ENCODE data around the gene ARRDC3.

The ARRDC3 gene

DNA sequence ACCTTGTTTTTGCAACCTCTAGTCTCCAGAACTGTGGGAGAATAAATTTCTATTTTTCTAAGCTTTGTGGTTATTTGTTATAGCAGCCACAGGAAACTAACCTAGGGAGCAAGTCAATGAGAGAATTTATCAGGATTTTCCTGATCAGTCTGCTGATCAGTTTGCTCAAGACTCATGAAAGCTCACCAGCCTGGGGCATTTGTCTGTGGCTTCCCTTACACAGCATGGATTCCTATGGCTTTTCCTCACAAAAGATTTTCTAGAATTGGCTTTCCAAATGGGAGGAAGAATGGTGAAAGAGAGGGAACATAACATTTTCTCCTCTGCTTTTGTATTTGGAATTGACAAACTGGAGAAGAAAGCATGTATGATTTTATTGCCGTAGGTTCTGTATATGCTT is 20.2 kb downstream of the ARRDC3 start:
- H3K27me3 ChIP-seq (ENCODE audit: insufficient read depth, poor library complexity, severe bottlenecking), result no peaks in the 10 kb centered on the region
- no peaks in the 10 kb centered on the region for H3K9me3 ChIP-seq (ENCODE audit: severe bottlenecking)
- H3K36me3 ChIP-seq (ENCODE audit: low read depth), result peaks cover 5% of the 10 kb centered on the region
- peaks cover 3% of the 10 kb centered on the region for H3K4me1 ChIP-seq (ENCODE audit: insufficient read depth, poor library complexity, severe bottlenecking)
- TF ChIP-seq, protein P1, sequence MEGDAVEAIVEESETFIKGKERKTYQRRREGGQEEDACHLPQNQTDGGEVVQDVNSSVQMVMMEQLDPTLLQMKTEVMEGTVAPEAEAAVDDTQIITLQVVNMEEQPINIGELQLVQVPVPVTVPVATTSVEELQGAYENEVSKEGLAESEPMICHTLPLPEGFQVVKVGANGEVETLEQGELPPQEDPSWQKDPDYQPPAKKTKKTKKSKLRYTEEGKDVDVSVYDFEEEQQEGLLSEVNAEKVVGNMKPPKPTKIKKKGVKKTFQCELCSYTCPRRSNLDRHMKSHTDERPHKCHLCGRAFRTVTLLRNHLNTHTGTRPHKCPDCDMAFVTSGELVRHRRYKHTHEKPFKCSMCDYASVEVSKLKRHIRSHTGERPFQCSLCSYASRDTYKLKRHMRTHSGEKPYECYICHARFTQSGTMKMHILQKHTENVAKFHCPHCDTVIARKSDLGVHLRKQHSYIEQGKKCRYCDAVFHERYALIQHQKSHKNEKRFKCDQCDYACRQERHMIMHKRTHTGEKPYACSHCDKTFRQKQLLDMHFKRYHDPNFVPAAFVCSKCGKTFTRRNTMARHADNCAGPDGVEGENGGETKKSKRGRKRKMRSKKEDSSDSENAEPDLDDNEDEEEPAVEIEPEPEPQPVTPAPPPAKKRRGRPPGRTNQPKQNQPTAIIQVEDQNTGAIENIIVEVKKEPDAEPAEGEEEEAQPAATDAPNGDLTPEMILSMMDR (IDR thresholded peaks at IDR 0.05; ENCODE audit: poor library complexity, severe bottlenecking), result no peak
- no peak overlapping the region for H3K27ac ChIP-seq (ENCODE audit: poor library complexity, severe bottlenecking)
- DNase-seq (ENCODE audit: low spot score) (no peak), ATAC-seq (ENCODE audit: low read depth) (no peak)
- H3K4me3 ChIP-seq (ENCODE audit: severe bottlenecking), result no peak overlapping the region

- no peak overlapping the region for H3K27ac ChIP-seq (ENCODE audit: poor library complexity, severe bottlenecking)
- no peak for ATAC-seq (ENCODE audit: low read depth)
- DNase-seq (ENCODE audit: low spot score), result no peak
- no peak overlapping the region for H3K4me3 ChIP-seq (ENCODE audit: severe bottlenecking)
- H3K4me1 ChIP-seq (ENCODE audit: insufficient read depth, poor library complexity, severe bottlenecking), result peaks cover 11% of the 10 kb centered on the region
- no peaks in the 10 kb centered on the region for H3K9me3 ChIP-seq (ENCODE audit: severe bottlenecking)
- no peaks in the 10 kb centered on the region for H3K27me3 ChIP-seq (ENCODE audit: insufficient read depth, poor library complexity, severe bottlenecking)
- TF ChIP-seq, protein P1 (IDR thresholded peaks at IDR 0.05; ENCODE audit: poor library complexity, severe bottlenecking), result no peak
- no peaks in the 10 kb centered on the region for H3K36me3 ChIP-seq (ENCODE audit: low read depth)
These were observed 21.3 kb downstream of the ARRDC3 start for GRCh38 chr5:91361790-91362189.

DNA sequence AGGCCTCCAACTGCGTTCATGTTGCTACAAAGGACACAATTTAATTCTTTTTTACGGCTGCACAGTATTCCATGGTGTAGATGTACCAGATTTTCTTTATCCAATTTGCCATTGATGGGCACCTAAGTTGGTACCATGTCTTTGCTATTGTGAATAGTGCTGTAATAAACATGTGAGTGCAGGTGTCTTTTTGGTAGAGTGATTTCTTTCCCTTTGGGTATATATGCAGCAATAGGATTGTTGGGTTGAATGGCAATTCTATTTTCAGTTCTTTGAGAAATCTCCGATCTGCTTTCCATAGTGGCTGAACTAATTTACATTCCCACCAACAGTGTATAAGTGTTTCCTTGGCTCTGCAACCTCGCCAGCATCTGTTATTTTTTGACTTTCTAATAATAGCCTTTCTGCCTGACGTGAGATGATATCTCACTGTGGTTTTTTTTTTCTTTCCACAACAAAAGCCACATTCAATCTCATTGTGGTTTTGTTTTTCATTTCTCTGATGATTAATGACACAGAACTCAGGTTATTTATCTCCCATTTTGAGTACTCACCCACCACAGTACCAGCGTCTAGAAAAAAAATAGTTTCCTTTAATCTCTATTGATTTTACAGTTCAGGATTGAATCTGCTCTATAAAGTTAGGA is 21.9 kb downstream of the ARRDC3 start:
- Histone ChIP-seq H3K27me3 (ENCODE audit: insufficient read depth, poor library complexity, severe bottlenecking) (no peaks in the 10 kb centered on the region), H3K27ac (ENCODE audit: poor library complexity, severe bottlenecking) (no peak overlapping the region), H3K4me1 (ENCODE audit: insufficient read depth, poor library complexity, severe bottlenecking) (peaks cover 11% of the 10 kb centered on the region), H3K9me3 (ENCODE audit: severe bottlenecking) (no peaks in the 10 kb centered on the region), H3K36me3 (ENCODE audit: low read depth) (no peaks in the 10 kb centered on the region), H3K4me3 (ENCODE audit: severe bottlenecking) (no peak overlapping the region)
- TF ChIP-seq, protein P1 (IDR thresholded peaks at IDR 0.05; ENCODE audit: poor library complexity, severe bottlenecking), result no peak
- no peak for ATAC-seq (ENCODE audit: low read depth)
- no peak for DNase-seq (ENCODE audit: low spot score)

DNA sequence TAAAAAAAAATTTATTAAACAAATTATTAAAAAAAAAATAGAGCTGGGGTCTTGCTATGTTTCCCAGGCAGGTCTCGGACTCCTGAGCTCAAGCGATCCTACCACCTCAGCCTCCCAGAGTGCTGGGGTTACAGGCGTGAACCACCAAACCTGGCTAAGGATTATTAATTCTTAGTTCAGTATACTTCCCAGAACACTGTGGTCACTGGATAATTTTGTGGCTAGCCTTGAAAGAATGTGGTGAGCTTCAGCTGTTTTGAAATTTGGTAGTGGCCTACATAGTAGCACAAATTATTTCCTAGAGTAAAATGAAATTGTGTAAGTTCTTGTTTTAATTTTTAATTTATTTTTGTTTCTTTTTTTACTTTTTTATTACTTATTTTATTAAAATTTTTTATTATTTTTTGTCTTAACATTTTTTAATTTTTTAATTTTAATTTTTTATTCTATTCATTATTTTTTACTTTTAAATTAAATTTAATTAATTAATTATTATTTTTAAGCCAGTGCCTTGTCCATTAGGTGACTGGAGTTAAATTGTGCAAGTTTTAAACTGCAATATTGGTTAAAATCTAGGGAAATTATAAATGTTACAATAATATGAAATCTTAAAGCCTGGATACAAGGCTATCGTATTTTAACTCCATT is 23.0 kb downstream of the ARRDC3 start:
- ATAC-seq (ENCODE audit: low read depth) (no peak), DNase-seq (ENCODE audit: low spot score) (no peak)
- H3K36me3 ChIP-seq (ENCODE audit: low read depth), result no peaks in the 10 kb centered on the region
- H3K27me3 ChIP-seq (ENCODE audit: insufficient read depth, poor library complexity, severe bottlenecking), result no peaks in the 10 kb centered on the region
- H3K4me1 ChIP-seq (ENCODE audit: insufficient read depth, poor library complexity, severe bottlenecking), result peaks cover 11% of the 10 kb centered on the region
- H3K27ac ChIP-seq (ENCODE audit: poor library complexity, severe bottlenecking), result no peak overlapping the region
- H3K9me3 ChIP-seq (ENCODE audit: severe bottlenecking), result no peaks in the 10 kb centered on the region
- H3K4me3 ChIP-seq (ENCODE audit: severe bottlenecking), result no peak overlapping the region
- TF ChIP-seq, protein P1 (IDR thresholded peaks at IDR 0.05; ENCODE audit: poor library complexity, severe bottlenecking), result no peak

DNA sequence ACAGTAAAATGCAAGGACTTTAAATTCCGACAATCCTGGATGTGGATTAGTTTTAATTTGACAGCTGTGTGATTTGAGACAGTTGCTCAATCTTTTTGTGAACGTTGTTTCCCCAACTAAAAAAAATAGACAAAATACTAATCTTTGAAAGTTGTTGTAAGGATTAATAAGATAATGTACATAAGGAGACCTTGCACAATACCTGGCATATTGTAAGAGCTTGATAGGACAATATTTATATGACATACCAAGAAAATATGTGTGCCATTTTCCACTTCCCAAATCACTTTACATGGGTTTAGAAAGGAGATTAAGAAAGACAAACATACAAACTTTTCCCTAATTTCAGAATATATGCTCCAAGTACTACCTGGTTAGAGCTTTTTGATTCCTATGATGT is 25.3 kb downstream of the ARRDC3 start:
- DNase-seq (ENCODE audit: low spot score) (no peak), ATAC-seq (ENCODE audit: low read depth) (peak; percentile 55; the same call in 2 of the 3 replicates)
- Histone ChIP-seq H3K36me3 (ENCODE audit: low read depth) (no peaks in the 10 kb centered on the region), H3K9me3 (ENCODE audit: severe bottlenecking) (no peaks in the 10 kb centered on the region), H3K27ac (ENCODE audit: poor library complexity, severe bottlenecking) (no peak overlapping the region), H3K4me3 (ENCODE audit: severe bottlenecking) (no peak overlapping the region), H3K4me1 (ENCODE audit: insufficient read depth, poor library complexity, severe bottlenecking) (peaks cover 11% of the 10 kb centered on the region), H3K27me3 (ENCODE audit: insufficient read depth, poor library complexity, severe bottlenecking) (no peaks in the 10 kb centered on the region)
- TF ChIP-seq, protein P1 (IDR thresholded peaks at IDR 0.05; ENCODE audit: poor library complexity, severe bottlenecking), result no peak
